Glutamatergic neuron (in vitro differentiated cells): ENCODE data around the gene HLA-DMB. TPM values are rescaled to one million over a fixed set of nuclear protein-coding genes. Genes with fewer than 3 reads are reported as not detected.
A peak's percentile ranks its signal among the peaks of the same experiment; 100 is the strongest.

Experiments
- DNase-seq: peaks from one replicate; pipeline ENCODE4 v3.0.0; 2022
- H3K27ac Mint-ChIP-seq: one replicate; pipeline ENCODE4 v1.8.0; 2020; ENCODE audit warnings: mild to moderate bottlenecking, mixed read lengths, inconsistent platforms; ENCODE audit not compliant: unreplicated experiment
- H3K27me3 Mint-ChIP-seq: one replicate; pipeline ENCODE4 v1.8.0; 2020; ENCODE audit warnings: mild to moderate bottlenecking, moderate library complexity, mixed read lengths, inconsistent platforms; ENCODE audit not compliant: unreplicated experiment
- H3K36me3 Mint-ChIP-seq: one replicate; pipeline ENCODE4 v1.8.0; 2020; ENCODE audit warnings: mild to moderate bottlenecking, mixed read lengths, inconsistent platforms; ENCODE audit not compliant: unreplicated experiment
- H3K4me1 Mint-ChIP-seq: one replicate; pipeline ENCODE4 v1.8.0; 2020; ENCODE audit warnings: mild to moderate bottlenecking, low read depth, mixed read lengths, inconsistent platforms; ENCODE audit not compliant: unreplicated experiment
- H3K4me3 Mint-ChIP-seq: one replicate; pipeline ENCODE4 v1.8.0; 2020; ENCODE audit warnings: mild to moderate bottlenecking, mixed read lengths, inconsistent platforms; ENCODE audit not compliant: unreplicated experiment
- H3K9me3 Mint-ChIP-seq: one replicate; pipeline ENCODE4 v1.8.0; 2020; ENCODE audit warnings: mild to moderate bottlenecking, moderate library complexity, mixed read lengths, inconsistent platforms; ENCODE audit not compliant: unreplicated experiment
- total RNA-seq: library from RNA; stranded (reverse); fragmentation: NEBNext Ultra II Directional; extraction: Animal tissue kit (Norgen Biotek cat#: 25700); gene quantifications from one replicate; pipeline ENCODE4 v1.2.1, GENCODE V29; 2021; ENCODE audit not compliant: unreplicated experiment
- TF ChIP-seq, protein P1 (sequence below): fragments of 200-600 bp; sonication (generic); IDR thresholded peaks from one replicate; pipeline ENCODE4 v1.5.0; 2021; ENCODE audit not compliant: partially characterized antibody, unreplicated experiment

The HLA-DMB gene
- total RNA-seq, 1 donor from 2014 or later: not detected

DNA sequence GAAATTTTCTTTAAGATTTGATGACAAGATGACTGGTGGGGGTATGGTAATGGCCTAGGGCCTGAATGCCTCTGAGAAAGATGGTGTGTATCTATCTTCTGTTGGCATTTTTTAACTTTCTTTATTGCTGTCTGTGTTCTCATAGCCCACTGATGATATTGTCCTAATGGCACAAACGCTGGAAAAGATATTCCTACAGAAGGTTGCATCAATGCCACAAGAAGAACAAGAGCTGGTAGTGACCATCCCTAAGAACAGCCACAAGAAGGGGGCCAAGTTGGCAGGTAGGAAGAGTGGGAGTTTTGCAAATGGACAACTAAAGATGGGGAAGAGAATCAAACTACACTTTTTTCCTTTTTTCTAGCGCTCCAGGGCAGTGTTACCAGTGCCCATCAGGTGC lies 35.1 kb upstream of the HLA-DMB start:
- peaks cover 20% of the 10 kb centered on the region for H3K27me3 Mint-ChIP-seq
- H3K4me3 Mint-ChIP-seq: peak overlapping the region; percentile 99
- TF ChIP-seq, protein P1, sequence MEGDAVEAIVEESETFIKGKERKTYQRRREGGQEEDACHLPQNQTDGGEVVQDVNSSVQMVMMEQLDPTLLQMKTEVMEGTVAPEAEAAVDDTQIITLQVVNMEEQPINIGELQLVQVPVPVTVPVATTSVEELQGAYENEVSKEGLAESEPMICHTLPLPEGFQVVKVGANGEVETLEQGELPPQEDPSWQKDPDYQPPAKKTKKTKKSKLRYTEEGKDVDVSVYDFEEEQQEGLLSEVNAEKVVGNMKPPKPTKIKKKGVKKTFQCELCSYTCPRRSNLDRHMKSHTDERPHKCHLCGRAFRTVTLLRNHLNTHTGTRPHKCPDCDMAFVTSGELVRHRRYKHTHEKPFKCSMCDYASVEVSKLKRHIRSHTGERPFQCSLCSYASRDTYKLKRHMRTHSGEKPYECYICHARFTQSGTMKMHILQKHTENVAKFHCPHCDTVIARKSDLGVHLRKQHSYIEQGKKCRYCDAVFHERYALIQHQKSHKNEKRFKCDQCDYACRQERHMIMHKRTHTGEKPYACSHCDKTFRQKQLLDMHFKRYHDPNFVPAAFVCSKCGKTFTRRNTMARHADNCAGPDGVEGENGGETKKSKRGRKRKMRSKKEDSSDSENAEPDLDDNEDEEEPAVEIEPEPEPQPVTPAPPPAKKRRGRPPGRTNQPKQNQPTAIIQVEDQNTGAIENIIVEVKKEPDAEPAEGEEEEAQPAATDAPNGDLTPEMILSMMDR: no peak
- no peak overlapping the region for H3K27ac Mint-ChIP-seq
- no peak for DNase-seq
- peaks cover 8% of the 10 kb centered on the region for H3K36me3 Mint-ChIP-seq
- H3K9me3 Mint-ChIP-seq: peaks cover 34% of the 10 kb centered on the region
- H3K4me1 Mint-ChIP-seq: peaks cover 8% of the 10 kb centered on the region

DNA sequence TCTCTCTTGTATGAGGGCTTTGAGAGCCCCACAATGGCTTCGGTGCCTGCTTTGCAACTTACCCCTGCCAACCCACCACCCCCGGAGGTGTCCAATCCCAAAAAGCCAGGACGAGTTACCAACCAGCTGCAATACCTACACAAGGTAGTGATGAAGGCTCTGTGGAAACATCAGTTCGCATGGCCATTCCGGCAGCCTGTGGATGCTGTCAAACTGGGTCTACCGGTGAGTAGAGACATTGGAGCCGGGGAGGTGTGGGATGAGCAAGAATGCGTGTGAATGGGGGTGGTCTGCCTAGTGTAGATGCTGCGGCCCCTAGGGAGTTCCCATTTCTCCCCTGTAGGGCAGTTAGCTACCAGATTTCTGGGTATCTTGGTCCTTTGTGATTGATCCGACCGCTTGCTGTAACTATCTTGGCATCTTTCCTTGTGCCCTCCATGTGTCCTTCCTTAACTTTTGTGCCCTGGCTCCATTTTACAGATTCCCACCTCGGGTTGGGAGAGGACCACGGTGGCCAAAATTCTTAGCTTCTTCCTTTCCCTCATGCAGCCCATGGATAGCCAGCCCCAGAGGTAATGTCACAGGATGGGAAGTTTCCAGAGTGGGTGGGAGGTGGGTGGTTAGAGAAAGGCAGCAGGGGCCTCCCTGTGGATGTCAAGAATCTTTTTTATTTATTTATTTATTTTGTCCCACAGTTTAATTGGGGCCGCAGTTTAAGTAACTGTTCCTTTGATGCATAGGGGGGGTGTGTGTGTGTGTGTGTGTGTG lies 33.9 kb upstream of the HLA-DMB start:
- H3K27ac Mint-ChIP-seq: peak overlapping the region; percentile 52
- TF ChIP-seq, protein P1: no peak
- peaks cover 26% of the 10 kb centered on the region for H3K27me3 Mint-ChIP-seq
- peaks cover 35% of the 10 kb centered on the region for H3K9me3 Mint-ChIP-seq
- peaks cover 8% of the 10 kb centered on the region for H3K4me1 Mint-ChIP-seq
- peaks cover 8% of the 10 kb centered on the region for H3K36me3 Mint-ChIP-seq
- DNase-seq: no peak
- H3K4me3 Mint-ChIP-seq: peak overlapping the region; percentile 99

DNA sequence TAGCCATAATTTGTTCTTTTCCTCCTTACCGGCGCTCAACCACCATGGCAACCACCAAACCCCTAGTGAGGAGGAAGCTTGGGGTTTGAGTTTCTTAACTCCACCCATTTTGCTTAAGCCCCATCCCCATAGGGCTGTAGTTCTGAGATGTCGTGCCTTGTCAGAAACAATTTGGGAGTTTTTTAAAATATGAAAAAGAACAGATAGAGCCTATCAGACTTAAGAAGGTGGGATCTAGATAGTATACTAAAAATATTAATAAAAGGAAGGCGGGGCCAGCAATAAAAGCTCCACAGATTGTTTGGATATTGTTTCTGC lies 33.1 kb upstream of the HLA-DMB start:
- peaks cover 8% of the 10 kb centered on the region for H3K4me1 Mint-ChIP-seq

DNA sequence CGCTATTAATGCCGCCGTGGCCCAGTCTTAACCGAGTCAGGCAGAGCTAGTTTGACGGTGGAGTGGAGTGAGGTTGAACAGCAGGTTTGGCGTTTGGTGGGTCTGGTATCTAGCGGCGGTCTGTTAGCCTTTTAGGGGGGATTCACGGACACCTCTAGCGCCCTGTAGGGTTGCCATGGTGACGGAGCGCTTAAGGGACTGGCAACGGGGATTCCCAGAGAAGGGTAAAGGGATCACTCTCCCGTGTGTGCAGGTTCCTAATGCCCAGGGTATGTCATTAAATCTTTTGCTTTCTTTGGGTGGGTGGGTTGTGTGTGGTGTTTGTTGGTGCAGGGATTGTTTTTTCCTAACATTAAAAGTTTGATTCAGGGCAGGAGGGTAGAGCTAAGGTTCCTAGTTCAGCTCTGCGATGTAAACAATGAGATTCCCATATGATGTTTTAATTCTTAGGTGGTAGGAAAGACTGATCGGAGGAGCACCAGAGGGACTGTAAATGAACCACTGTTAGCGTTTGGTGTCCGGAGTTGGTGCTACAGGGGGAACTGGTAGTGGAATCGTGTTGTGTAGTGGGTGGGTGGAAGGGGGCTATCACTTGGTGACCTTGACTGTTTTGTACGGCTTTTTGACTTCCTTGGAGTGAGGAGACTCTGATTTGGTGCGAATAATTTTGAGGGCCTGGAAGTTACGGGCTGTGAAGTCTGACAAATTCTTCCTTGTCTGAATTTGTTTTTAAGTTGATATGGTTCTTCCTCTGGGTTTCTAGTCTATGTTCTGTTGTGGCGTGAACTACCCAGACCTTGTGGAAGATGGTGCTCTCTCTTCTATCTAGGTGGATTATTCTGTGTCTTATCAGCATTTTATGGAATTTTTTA lies 32.6 kb upstream of the HLA-DMB start:
- H3K4me3 Mint-ChIP-seq: peak overlapping the region; percentile 99
- peaks cover 5% of the 10 kb centered on the region for H3K36me3 Mint-ChIP-seq
- peaks cover 25% of the 10 kb centered on the region for H3K27me3 Mint-ChIP-seq
- peaks cover 8% of the 10 kb centered on the region for H3K4me1 Mint-ChIP-seq
- peaks cover 35% of the 10 kb centered on the region for H3K9me3 Mint-ChIP-seq
- peak; percentile 64 for DNase-seq
- peak overlapping the region; percentile 100 for H3K27ac Mint-ChIP-seq
- TF ChIP-seq, protein P1: no peak

More for the DNA sequence above, 33.1 kb upstream of the HLA-DMB start:
- H3K27ac Mint-ChIP-seq: peak overlapping the region; percentile 100
- TF ChIP-seq, protein P1: no peak
- H3K9me3 Mint-ChIP-seq: peaks cover 37% of the 10 kb centered on the region
- no peak for DNase-seq
- peaks cover 5% of the 10 kb centered on the region for H3K36me3 Mint-ChIP-seq
- H3K27me3 Mint-ChIP-seq: peaks cover 29% of the 10 kb centered on the region
- H3K4me3 Mint-ChIP-seq: peak overlapping the region; percentile 99
